Measurements from ENCODE around the gene ALOX5.

The ALOX5 gene

DNA sequence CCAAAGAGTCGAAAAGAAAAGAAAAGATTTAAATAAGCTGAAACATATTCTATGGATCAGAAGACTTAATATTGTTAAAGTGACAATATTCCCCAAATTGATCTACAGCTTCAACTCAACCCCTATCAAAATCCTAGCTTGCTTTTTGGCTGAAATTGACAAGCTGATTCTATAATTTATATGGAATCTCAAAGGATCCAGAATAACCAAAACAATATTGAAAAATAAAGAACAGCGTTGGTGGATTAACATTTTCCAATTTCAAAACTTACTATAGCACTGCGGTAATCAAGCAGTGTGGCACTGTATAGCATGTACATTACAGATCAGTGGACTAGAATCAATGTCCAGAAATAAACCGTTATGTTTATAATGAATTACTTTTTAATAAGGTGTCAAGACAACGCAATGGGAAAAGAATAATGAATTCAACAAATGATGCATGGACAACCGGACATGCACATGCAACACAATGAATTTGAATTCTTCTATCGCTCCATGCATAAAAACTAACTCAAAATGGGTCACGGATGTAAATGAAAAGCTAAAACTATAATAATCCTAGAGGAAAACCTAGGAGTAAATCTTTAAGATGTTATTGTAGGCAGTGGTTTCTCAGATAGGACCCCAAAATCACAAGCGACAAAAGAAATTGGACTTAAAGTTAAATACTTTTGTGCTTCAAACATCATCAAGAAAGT lies 1.6 kb upstream of the ALOX5 start:
- TF ChIP-seq, protein P1, sequence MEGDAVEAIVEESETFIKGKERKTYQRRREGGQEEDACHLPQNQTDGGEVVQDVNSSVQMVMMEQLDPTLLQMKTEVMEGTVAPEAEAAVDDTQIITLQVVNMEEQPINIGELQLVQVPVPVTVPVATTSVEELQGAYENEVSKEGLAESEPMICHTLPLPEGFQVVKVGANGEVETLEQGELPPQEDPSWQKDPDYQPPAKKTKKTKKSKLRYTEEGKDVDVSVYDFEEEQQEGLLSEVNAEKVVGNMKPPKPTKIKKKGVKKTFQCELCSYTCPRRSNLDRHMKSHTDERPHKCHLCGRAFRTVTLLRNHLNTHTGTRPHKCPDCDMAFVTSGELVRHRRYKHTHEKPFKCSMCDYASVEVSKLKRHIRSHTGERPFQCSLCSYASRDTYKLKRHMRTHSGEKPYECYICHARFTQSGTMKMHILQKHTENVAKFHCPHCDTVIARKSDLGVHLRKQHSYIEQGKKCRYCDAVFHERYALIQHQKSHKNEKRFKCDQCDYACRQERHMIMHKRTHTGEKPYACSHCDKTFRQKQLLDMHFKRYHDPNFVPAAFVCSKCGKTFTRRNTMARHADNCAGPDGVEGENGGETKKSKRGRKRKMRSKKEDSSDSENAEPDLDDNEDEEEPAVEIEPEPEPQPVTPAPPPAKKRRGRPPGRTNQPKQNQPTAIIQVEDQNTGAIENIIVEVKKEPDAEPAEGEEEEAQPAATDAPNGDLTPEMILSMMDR (IDR thresholded peaks at IDR 0.05; ENCODE audit: low read length, missing control alignments) = no peak
- H3K4me3 ChIP-seq (replicated peaks; ENCODE audit: low read depth, low read length) = no peak overlapping the region
- no peak for DNase-seq (ENCODE audit: low read depth)

DNA sequence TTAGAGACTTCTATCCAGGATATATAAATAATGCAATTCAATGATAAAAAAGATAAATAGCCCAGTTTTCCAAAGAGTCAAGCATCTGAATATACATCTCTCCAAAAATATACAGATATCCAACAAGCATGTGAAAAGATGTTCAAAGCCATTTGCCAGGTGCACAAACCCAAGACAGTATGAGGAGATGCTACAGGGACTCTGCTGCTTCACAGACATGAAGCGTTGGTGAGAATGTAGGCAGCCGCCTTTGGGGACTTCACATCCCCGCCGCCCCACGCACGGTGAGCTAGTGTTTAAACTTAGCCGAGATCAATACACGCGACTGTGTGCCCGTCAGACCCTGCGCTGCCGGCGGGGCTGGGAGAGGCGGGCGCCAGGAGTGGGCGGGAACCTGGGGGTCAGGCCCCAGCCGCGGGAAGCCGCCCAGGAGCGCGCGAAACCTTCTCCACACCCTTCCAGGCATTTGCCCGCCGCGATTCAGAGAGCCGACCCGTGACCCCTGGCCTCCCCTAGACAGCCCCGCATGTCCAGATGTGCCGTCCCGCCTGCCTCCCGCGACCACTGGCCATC lies 927 bp upstream of the ALOX5 start:
- no peak for DNase-seq (ENCODE audit: low read depth)
- TF ChIP-seq, protein P1 (IDR thresholded peaks at IDR 0.05; ENCODE audit: low read length, missing control alignments) = no peak
- no peak overlapping the region for H3K4me3 ChIP-seq (replicated peaks; ENCODE audit: low read depth, low read length)

DNA sequence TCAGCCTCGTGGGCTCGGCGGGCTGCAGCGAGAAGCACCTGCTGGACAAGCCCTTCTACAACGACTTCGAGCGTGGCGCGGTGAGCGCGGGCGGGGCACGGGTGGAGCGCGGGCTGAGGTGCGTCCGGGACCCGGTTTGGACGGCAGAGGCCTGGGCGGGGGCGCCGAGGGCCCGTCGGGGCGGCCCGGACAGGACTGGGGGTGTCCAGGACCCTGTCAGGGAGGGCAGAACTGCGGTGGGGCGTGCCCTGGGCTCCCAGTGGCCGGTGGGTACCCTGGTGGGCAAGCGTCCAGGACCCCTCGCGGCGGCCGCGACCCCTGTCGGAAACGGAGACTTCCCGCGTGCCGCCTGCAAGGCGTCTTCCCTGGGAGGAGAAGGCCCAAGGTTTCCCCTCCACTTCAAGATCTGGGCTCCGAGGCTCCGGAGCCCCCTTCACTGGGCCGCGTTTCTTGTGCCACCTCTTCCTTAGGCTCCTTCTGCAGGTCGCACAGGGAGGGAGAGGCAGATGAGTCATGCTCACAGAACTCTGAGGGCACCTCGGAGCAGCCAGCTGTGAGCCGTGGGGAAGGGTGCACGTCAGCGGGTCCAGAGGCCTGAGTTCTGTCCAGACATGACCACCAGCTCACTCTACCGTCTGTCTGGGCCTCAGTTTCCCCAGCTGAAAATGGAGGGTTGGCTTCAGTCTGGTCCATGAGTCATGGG lies 485 bp downstream of the ALOX5 start:
- TF ChIP-seq, protein P1 (IDR thresholded peaks at IDR 0.05; ENCODE audit: low read length, missing control alignments) = no peak
- no peak for DNase-seq (ENCODE audit: low read depth)
- no peak overlapping the region for H3K4me3 ChIP-seq (replicated peaks; ENCODE audit: low read depth, low read length)

DNA sequence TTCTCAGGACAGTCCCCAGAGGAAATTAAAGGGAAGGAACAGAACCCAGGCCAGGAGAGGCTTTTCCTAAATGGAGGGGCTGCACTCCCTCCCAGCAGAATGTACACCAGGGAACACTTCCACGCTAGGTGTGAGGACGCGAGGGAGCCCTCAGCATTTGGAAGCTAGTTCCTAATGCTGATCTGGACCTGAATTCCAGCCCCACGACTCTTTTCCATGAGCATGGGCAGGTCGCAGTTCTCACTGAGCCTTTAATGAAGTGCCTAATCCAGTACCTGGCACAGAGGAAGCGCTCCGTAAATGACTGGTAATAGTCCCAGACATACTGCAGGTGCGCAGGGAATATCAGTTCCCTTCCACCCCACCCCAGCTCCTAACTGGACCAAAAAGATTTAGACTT lies 1.1 kb downstream of the ALOX5 start:
- no peak for DNase-seq (ENCODE audit: low read depth)
- H3K4me3 ChIP-seq (replicated peaks; ENCODE audit: low read depth, low read length) = no peak overlapping the region
- TF ChIP-seq, protein P1 (IDR thresholded peaks at IDR 0.05; ENCODE audit: low read length, missing control alignments) = no peak

DNA sequence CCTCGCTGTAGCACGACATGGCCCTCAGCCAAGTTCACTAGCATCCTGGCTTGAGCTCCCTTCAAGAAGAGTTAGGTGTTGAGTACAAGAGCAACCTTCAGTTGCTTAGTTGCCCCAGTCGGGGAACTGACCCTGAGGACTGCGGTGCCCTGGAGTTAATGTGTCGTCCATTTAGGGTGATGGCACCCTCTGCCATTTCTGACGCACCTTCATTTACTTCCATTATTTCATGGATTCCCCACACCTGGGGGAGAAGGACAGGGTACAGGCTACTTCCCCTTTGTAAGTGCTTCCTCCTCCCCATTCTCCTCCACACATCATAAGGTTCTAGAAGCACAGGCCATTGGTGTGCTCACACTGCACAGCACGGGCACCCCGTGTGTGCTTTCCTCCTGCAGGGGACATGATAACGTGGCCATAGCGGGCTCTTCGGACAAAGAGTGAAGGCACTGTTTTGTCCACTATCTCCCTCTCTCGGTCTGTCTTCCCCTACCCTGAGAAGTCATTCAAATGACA lies 1.8 kb downstream of the ALOX5 start:
- DNase-seq (ENCODE audit: low read depth) = no peak
- no peak overlapping the region for H3K4me3 ChIP-seq (replicated peaks; ENCODE audit: low read depth, low read length)
- TF ChIP-seq, protein P1 (IDR thresholded peaks at IDR 0.05; ENCODE audit: low read length, missing control alignments) = no peak

DNA sequence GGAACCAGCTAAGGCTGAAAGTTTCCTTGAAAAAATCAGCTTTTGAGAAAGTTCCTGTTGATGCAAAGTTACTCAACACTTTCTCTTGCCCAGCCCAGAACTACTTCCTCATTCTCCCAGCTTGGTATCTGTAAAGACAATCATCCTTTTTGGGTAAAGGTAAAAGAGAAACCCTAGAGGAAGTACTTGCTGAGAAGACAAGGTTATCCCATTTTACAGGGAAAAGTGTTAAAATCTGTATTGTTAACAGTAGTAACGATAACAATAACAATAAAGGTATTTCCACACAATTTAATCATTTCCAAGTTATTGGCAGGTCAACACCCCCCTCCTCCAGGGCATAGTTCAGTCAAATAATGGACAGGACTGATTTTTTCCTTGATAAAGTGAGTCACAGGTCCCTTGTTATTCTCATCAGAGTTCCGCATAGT lies 2.4 kb downstream of the ALOX5 start:
- no peak for DNase-seq (ENCODE audit: low read depth)
- no peak overlapping the region for H3K4me3 ChIP-seq (replicated peaks; ENCODE audit: low read depth, low read length)

More for the DNA sequence above, 2.4 kb downstream of the ALOX5 start:
- TF ChIP-seq, protein P1 (IDR thresholded peaks at IDR 0.05; ENCODE audit: low read length, missing control alignments) = no peak

Measured in fibroblast of pulmonary artery (primary cell).